RPMI7951 (cell line): Measurements from ENCODE around the gene GNG14. TPM values are rescaled to one million over a fixed set of nuclear protein-coding genes. Genes with fewer than 3 reads are reported as not detected.
"Not testable (repeated sequence)": the region's sequence is repeated elsewhere in the genome, so short reads cannot be mapped to it uniquely, and the experiment has no call there.

Experiments used
- DNase-seq: peaks from one replicate; pipeline ENCODE4 v3.0.0-alpha.2; 2012; ENCODE audit warnings: low read depth
- total RNA-seq: library from RNA; depleted of rRNA; stranded (reverse); fragments of >200 nt; shearing (Covaris generic); gene quantifications from 2 replicates; pipeline ENCODE4 v1.2.3, GENCODE V29; 2014

GNG14 gene
- total RNA-seq, 1 experiment from 2014 or later, result not detected

DNA sequence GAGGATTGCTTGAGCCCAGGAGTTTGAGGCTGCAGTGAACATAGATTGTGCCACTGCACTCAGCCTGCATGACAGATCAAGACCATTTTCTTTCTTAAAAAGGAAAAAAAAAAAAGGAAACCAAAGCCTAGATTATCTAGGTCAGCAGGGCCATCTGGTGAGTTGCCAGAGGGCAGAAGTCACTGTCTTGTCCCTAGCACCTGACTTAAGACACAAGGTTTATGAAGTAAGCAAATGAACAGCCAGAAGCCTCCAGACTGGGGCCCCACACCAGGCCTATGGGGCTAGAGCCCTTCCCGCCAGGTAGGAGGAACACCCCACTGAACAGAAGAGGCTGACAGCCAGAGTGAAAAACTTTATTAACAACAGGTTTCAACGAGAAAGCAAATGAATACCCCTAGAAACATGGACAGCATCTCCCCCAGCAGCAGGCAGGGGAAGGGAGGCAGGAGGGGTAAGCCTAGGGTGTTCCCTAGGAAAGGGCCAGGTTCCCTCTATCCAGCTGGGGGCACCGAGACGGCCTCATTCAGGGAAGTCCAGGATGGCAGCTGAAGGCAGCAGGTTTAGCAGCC lies 20.0 kb upstream of the GNG14 start:
- DNase-seq, result no peak

DNA sequence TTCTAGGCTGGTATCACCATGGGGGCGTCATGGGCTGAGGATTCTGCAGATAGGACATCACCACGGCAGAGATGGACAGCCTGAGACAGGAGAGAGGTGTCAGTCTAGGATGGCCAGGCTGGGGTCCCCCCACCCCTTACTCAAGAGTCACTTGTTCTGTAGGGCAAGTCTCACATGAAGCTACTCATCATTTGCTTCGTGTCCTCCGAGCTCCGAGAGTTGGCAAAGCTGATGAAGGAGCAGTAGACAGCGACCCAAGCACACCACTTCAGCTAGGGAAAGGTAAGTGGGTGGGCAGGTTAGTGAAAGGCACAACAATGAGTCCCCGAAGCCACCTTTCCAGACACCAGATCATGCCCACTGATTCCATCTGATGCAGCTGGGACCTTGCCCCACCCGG lies 19.5 kb upstream of the GNG14 start:
- DNase-seq, result no peak

DNA sequence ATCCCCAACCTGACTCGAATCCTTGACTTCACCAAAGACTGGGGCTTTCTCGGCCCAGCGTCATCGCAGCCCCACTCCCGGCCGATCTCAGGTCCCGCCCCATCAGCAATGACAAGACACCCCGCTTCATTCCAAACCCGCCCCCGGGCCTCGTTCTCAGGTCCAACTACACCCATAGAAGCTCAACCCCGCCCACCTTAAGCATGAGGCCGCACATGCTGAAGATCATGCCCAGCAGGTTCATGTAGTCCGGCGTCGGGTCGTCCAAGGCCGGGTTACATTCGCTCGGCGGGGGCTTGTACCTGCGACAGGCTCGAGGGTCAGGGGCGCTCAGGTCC lies 18.9 kb upstream of the GNG14 start:
- peak; percentile 54 for DNase-seq

DNA sequence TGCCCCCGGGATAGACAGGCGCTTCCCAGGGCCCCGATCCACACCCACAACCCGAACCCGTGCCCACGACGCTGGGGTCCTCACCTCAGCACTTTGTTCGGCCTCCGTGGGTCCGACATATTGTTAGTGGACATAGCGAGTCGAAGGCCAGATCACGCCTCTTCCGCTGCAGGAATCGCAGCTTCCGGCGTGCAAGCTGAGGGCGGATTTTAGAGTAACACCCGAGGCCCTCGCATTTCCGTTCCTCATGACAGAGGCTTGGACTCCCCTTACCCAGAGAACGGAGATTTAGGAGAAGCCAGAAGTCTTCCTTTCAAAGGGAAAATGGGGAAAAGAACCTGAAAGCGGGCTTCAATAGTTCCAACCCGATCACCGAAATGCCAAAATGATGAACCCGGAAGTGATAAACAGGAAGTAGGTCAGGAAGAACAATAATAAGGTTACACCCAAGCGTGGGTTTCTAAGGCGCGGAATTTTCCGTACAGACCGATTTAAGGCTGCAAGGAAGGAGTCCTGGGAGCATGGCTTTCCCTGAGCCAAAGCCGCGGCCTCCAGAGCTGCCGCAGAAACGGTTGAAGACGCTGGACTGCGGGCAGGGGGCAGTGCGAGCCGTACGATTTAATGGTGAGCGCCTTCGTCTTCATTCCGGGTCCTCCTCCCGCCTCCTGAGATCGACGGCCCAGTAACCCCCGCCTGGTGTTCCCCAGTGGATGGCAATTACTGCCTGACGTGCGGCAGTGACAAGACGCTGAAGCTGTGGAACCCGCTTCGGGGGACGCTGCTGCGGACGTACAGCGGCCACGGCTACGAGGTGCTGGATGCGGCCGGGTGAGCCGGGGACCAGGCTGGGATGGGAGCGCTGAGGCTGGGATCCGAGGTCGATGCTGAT lies 18.3 kb upstream of the GNG14 start:
- DNase-seq, result peak; percentile 82

DNA sequence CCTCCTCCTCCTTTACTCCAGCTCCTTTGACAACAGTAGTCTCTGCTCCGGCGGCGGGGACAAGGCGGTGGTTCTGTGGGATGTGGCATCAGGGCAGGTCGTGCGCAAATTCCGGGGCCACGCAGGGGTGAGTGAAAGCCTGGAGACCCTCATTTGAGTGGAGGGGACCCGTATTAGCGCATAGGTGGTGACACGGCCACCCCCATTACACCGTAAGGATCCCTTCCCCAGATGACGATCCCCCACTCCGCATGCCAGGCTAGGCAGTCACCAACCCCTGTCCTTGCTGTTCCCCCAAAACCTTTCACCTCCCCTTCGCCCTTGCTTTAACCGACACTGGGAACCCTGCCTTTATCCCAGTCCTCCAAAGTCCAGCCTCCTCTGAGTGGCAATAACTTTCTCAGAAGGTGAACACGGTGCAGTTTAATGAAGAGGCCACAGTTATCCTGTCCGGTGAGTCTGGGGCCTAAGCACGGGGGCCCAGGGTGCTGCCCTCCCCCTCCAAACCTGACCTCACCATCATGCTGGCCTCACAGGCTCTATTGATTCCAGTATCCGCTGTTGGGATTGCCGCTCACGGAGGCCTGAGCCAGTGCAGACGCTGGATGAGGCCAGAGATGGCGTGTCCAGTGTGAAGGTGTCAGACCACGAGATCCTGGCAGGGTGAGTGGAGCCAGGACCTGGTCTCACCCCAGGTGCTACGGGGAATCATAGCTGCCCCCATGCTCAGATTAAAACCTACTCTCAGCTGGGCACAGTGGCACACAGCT lies 17.5 kb upstream of the GNG14 start:
- DNase-seq, result no peak

DNA sequence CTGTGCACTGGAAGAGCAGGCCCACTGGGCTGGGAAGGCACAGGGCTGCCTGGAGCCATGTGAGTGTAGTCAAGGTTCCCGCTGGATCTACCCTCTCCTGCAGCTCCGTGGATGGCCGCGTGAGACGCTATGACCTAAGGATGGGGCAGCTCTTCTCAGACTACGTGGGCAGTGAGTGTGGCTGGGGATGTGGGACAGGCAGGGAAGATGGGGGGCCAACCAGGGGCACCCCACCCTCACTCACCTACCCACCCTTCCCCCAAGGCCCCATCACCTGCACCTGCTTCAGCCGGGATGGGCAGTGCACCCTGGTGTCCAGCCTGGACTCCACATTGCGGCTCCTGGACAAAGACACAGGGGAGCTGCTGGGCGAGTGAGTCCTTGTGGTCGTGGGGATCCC lies 15.1 kb upstream of the GNG14 start:
- DNase-seq, result no peak

DNA sequence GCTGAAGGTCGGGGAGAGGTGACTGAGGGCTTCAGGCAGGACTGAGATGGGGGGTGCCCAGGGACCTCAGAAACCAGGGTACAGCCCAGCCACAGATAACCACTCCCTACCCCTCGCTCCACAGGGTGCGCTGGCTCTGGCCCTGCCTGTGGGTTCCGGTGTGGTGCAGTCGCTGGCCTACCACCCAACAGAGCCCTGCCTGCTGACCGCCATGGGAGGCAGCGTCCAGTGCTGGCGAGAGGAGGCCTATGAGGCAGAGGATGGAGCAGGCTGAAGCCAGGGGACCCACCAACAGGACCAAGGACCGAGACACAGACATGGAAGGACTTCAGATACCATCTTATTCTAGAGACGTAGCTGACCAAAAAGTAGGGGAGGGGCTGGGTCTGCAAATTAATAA lies 12.4 kb upstream of the GNG14 start:
- no peak for DNase-seq

DNA sequence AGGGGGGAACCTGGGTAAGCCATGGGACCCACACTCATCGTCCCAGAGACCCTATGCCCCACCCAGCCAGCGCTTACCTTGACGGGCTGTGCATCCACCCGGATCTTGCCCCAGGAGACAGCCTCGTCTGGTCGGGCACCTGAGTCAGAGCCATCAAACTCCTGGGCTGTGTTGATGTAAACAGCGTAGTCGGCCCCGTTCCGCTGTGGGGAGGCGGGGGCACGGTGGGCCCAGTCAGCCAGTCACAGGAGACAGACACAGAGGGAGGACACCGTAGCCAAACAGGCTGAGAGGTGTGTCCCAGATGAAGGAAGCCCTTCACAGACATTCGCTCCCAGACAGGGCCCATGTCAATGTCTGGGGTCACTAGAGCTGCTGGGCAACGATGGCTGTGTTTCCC lies 11.9 kb upstream of the GNG14 start:
- DNase-seq, result no peak

DNA sequence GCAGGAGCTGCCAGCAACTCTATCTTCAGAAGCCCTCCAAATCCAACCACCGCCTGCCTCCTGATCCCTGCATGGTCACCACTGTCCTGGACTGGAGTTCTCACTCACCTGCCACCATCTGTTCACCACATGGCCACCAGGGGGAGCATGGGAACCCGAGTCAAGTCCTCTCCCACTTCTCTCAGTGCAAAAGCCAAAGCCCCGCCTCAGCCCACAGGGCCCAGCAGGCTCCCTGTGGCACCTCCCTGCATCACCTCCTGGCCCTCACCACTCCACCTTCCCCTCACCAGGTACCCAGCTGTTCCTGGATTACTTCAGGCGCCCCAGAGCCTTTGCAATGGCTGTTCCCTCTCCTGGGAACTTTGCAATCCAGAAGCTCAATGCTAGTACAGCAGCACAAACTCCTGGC lies 11.4 kb upstream of the GNG14 start:
- DNase-seq, result peak; percentile 74

DNA sequence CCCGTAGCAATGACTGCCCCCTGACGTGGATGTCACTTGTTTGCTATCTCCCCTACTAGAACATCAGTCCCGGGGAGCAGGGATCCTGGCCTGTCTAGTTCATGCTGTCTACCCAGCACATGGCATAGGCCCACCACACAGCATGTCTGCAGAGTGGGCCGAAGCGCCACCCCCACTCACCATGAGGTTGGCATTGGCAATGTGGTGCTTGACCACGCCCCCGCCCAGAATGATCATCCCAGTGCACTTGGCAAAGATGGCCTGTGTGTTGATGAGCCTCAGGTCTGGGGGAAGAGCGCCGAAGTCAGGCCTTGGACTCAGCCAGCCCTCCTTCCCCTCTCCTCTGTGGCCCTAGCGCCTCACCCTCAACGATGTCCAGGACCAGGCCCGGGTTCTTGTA lies 10.9 kb upstream of the GNG14 start:
- DNase-seq, result no peak

DNA sequence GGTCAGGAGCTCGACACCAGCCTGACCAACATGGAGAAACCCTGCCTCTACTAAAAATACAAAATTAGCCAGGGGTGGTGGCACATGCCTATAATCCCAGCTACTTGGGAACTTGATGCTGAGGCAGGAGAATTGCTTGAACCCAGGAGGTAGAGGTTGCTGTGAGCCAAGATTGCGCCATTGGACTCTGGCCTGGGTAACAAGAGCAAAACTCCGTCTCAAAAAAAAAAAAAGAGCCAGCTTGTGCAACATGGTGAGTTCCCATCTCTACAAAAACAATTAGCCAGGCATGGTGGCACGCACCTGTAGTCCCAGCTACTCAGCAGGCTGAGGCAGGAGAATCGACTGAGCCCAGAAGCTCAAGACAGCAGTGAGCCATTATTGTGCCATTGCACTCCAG lies 9.8 kb upstream of the GNG14 start:
- DNase-seq, result not testable (repeated sequence)

DNA sequence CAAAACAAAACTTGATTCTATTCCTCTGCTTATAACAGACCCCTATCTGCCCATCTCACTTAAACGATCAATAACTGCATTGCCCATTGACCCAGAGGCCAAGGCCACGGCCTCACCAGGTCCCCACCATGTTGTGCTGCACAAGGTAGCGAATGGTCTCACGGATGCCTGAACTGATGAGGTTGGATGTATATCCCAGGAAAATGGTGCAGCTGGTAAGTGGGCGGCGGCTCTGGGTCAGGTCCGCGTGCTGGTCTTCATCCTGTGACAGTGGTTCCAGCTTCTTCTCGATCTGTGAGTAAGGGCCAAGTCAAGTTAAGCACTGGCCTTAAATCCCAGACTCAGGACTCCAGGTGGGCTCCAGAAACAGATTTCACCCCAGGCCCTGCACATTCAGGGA lies 7.8 kb upstream of the GNG14 start:
- DNase-seq, result no peak

DNA sequence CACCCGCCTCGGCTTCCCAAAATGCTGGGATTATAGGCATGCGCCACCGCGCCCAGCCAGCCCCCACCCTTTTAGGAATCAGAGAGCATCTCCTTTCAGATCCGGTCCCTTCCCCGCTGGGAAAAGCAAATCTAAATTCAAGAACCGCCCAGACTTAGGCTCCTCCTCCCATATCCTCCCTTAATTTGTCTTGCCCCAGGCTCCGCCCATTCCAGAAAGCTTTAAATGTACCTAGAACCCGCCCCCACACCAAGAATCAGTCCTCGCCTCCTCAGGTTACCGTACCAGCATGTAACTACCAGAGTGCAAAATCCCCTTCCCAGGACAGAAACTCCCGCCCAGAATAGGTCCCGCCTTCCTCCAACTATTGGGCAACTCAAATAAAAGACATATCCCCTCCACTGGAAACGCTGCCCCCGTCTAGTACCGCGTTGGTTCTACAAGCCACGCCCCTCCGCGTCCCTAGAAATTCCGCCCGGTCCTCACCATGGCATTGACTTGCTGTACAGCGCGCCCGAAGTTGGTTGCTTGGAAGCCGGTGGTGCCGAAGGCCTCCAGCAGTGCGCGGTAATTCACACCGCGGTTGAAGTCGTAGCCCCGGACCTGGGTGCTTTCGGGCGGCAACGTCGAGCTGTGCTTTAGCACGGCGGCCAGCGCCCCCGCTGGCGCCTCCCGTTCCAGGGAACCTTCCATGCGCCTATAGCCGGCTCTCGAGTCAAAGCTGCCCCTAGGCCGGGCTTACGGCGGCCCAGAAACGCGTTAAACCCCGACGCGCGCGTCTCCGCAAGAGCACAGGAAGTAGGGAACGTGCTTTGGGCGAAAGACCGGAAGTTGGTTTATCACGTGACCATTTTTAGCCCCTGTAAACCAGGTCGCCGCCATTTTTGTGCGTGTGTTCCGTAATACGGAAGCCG lies 6.5 kb upstream of the GNG14 start, which contains the start of gene DHPS:
DHPS (minus strand) TSS at position 807 of the 914 bp plus-strand sequence; CDS start at position 693, 114 bp downstream.
- DNase-seq, result peak; percentile 98

DNA sequence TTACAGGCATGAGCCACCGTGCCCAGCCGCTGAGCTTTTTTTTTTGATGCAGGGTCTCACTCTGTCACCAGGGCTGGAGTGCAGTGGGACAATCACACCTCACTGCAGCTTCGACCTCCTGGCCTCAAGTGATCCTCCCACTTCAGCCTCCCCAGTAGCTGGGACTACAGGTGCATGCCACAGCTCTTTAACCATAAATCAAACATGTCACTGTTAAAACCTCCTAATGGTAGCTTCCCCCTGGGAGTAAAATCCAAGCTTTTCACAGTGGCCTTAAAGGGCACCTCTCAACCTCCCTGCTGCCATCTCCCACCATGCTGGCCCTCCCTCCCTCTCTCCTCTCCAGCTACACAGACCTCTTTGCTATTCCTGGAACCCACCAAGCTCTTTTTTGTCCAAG lies 2.0 kb upstream of the GNG14 start:
- no peak for DNase-seq

DNA sequence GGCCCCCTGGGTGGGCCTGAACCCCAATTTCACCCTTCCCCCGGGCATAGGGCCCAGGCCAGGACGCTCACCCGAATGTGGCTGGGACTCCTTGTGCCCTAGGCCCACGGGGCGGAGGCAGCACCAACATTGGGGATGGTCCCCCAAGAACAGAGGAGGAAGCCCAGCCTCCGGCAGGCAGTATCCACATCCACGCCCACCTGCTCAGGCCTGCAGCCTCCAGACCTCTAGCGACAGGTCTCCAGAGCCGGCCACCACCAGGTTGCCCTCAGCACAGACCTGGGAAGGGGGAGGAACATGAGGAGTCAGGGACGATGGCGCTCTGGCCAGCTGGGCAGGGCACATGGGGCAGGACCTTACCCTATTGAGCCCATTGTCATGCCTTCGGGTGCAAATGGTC lies 1.2 kb downstream of the GNG14 start:
- no peak for DNase-seq

DNA sequence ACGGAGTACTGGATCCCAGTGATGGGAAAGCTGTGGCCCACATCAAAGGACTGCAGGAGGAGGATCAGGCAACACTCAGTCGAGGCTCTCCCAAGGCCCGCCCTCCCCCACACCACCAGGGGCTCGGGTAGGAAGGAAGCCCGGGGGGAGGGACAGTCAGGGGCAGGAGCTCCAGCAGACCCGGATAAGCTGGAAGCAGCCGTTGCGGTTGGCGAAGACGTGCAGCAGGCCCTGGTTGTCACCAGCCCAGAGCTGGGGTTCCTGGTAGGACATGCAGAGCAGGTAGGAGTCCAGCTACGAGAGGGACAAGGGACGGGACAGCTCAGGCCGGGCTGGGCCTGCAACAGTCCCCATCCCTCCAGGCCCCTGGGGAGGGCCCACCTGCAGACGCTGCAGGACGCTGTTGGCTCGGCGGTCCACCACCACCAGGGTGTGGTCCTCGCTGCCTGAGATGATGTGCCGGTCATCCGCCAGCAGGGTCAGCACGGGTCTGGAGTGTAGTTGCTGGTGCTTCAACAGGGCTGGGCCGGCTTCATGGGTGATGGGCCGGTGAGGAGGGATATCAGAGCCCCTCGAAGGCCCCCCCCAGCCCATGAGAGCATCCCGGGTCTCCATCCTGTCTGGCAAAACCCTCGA lies 1.9 kb downstream of the GNG14 start:
- DNase-seq, result no peak

DNA sequence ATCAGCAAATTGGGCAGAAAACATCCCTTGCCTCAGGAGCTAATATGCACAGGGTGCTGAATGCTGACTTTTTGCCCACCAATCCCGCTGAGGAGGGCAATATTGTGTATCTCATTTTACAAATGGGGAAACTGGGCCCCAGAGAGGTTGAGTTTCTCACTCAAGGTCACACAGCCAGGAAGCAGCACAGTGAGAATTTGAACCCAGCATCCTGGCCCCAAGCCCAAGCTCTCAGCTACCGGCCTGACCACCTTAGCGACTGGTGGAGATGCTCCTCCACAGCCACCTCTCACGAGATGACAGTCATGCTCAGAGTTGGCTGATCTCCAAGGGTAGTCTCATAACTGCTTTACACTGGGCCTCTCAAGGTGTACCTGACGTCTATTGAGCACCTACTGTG lies 5.2 kb downstream of the GNG14 start:
- DNase-seq, result no peak

DNA sequence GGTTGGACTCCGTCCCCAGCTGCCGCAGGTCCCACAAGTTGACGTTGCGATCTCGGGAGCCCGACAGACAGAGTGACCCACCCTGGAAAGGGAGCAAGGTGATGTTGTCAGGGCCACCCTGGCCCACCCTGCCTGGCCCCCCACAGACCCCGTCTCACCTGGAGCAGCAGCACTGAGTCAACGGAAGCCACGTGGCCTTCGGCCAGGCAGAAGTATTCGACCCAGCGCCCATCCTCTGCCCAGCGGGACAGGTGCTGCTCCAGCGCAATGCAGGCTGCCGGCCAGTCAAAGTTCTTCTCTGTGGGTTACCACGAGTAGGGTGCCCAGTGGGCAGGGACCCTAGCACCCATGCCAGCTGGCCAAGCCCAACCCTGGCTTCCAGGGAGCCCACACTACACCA lies 6.8 kb downstream of the GNG14 start:
- no peak for DNase-seq

DNA sequence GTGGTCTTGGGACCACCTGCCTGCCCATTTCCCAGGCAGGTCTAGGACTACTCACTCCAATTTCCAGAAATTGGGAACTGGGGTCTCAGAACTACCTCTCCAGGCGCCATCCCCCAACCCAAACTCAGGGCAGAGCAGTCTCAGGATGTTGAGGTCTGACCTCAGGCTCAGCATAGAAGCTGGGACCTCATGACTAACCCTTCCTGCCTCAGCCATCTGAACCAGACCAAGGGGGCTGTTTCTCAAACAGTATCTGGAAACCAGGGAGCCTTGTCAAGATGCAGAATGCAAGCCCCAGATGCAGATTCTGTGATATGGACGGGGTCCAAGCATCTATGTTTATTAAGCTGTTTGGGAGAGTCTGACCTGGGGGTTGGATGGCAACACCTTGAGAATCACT lies 7.3 kb downstream of the GNG14 start:
- no peak for DNase-seq

DNA sequence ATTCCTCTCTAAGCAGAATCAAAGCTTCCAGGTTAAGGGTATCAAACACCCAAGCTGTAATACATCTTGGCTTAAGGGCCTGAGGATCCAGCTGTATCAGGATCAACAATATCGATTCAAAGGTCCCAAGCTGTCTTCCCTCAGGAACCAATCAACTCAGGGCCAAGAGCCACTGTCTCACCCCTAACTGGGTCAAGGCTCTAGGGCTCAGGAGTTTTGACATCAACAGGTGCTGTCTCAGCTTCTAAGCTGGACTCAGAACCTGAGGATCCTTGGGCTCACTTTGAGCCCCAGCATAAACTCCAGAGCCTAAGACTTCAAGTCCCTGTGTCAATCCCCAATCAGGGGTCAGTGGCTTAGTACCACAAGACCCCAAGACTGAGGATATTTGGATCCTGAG lies 7.7 kb downstream of the GNG14 start:
- no peak for DNase-seq

DNA sequence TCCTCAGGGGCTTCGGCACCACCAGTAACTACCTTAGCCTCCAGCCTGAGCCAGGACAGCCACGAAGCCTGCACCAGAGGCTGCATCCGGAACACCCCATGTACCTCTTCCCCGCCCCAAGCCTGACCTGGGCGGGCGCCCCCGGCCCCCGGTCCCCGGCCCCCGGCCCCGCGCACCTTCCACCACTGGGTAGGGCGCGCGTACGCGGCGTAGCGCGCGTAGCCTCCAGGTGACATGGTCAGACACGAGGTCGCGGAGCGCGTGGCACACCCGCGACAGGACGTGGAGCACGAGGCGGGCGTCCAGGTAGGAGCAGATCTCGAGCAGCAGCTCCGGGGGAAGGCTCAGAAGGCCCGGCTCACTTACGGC lies 8.2 kb downstream of the GNG14 start:
- no peak for DNase-seq
